Ishikawa (cell line): ENCODE measurements around the gene KCNF1.

Experiments used
- CEBPB ChIP-seq: IDR thresholded peaks from 2 replicates; pipeline ENCODE4 v1.6.1; 2012
- CREB1 ChIP-seq: IDR thresholded peaks from 2 replicates; pipeline ENCODE4 v1.6.1; 2012; ENCODE audit warnings: low read depth
- EGR1 ChIP-seq: IDR thresholded peaks from 2 replicates; pipeline ENCODE4 v1.6.1; 2012
- EP300 ChIP-seq: IDR thresholded peaks from 2 replicates; pipeline ENCODE4 v1.6.1; 2012; ENCODE audit warnings: borderline replicate concordance
- FOXM1 ChIP-seq: IDR thresholded peaks from 2 replicates; pipeline ENCODE4 v1.6.1; 2012; ENCODE audit warnings: low read depth, borderline replicate concordance
- MAX ChIP-seq: IDR thresholded peaks from 2 replicates; pipeline ENCODE4 v1.6.1; 2012
- NFIC ChIP-seq: IDR thresholded peaks from 2 replicates; pipeline ENCODE4 v1.6.1; 2012
- RAD21 ChIP-seq: IDR thresholded peaks from 2 replicates; pipeline ENCODE4 v1.6.1; 2012; ENCODE audit warnings: low read depth
- REST ChIP-seq: IDR thresholded peaks from 2 replicates; pipeline ENCODE4 v1.6.1; 2012; ENCODE audit warnings: low read depth, mild to moderate bottlenecking
- TAF1 ChIP-seq: IDR thresholded peaks from 2 replicates; pipeline ENCODE4 v1.6.1; 2012; ENCODE audit warnings: low read depth, mild to moderate bottlenecking
- TCF12 ChIP-seq: IDR thresholded peaks from 2 replicates; pipeline ENCODE4 v1.6.1; 2012; ENCODE audit warnings: low read depth
- TEAD4 ChIP-seq: IDR thresholded peaks from 2 replicates; pipeline ENCODE4 v1.6.1; 2012
- YY1 ChIP-seq: IDR thresholded peaks from 2 replicates; pipeline ENCODE4 v1.6.1; 2012; ENCODE audit warnings: low read depth
- ZBTB7A ChIP-seq: IDR thresholded peaks from 2 replicates; pipeline ENCODE4 v1.6.1; 2012; ENCODE audit warnings: low read depth
- TF ChIP-seq, protein P1 (sequence below): IDR thresholded peaks from 2 replicates; pipeline ENCODE4 v1.6.1; 2012

KCNF1 gene

DNA sequence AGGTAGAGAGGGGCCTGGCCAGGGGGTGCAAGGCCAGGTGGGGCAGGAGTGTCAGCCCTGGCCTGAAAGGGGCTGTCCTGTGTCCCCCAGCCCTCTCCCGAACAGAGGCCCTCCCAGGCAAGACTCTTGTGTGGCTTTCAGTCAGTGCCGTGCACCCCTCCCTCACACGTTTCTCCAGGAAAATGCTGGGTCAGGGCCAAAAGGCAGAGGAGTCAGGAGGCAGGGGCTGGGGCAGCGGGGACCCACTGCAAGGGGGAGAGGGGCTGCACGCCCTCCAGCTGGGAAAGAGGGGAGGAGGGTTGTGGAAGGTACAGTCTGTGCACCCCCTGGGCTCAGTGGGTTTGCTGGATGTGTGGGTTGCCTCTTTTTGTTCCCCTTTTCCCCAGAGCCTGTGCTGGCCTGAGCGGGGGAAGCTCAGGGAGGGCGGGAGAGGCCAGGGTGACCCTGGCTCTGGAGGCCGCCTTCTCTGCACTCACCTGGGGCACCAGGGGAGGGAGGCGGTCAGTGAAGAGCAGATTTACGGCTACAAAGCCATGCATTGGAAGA, 4.1 kb downstream of the KCNF1 start:
- no peak for TF ChIP-seq TEAD4
- TF ChIP-seq EP300: no peak
- TF ChIP-seq TCF12: no peak
- no peak for TF ChIP-seq MAX
- no peak for TF ChIP-seq YY1
- TF ChIP-seq CEBPB: no peak
- no peak for TF ChIP-seq NFIC
- no peak for TF ChIP-seq CREB1
- TF ChIP-seq RAD21: no peak
- no peak for TF ChIP-seq FOXM1
- no peak for TF ChIP-seq ZBTB7A
- no peak for TF ChIP-seq EGR1

- TF ChIP-seq, protein P1, sequence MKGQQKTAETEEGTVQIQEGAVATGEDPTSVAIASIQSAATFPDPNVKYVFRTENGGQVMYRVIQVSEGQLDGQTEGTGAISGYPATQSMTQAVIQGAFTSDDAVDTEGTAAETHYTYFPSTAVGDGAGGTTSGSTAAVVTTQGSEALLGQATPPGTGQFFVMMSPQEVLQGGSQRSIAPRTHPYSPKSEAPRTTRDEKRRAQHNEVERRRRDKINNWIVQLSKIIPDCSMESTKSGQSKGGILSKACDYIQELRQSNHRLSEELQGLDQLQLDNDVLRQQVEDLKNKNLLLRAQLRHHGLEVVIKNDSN: no peak
- TF ChIP-seq MAX: no peak
- no peak for TF ChIP-seq EP300
- TF ChIP-seq CREB1: no peak
- no peak for TF ChIP-seq ZBTB7A
- TF ChIP-seq FOXM1: no peak
Measured at GRCh38 chr2:10916953-10917352, 5.2 kb downstream of the KCNF1 start.

DNA sequence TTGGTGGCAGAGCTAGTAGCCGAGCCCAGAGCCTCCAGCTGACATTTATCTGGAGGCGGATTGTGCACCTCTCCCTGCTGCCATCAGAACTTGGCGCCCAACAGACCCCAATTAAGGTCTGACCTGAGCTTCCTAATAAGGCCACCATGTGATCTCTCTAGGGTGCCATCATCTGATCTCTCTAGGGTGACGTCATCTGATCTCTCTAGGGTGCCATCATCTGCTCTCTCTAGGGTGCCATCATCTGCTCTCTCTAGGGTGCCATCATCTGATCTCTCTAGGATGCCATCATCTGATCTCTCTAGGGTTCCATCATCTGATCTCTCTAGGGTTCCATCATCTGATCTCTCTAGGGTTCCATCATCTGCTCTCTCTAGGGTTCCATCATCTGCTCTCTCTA, 6.2 kb downstream of the KCNF1 start:
- no peak for TF ChIP-seq REST
- TF ChIP-seq MAX: no peak
- TF ChIP-seq CREB1: no peak
- TF ChIP-seq TAF1: no peak
- no peak for TF ChIP-seq EP300
- TF ChIP-seq EGR1: no peak
- no peak for TF ChIP-seq NFIC
- TF ChIP-seq YY1: no peak
- TF ChIP-seq ZBTB7A: no peak
- no peak for TF ChIP-seq RAD21
- no peak for TF ChIP-seq TCF12
- no peak for TF ChIP-seq TEAD4
- TF ChIP-seq CEBPB: no peak
- TF ChIP-seq, protein P1: no peak
- no peak for TF ChIP-seq FOXM1

GRCh38 chr2:10918661-10919409, 7.1 kb downstream of the KCNF1 start:
- TF ChIP-seq REST (no peak), CEBPB (no peak), YY1 (no peak), TAF1 (no peak)

- TF ChIP-seq EP300 (no peak), NFIC (no peak), RAD21 (no peak), TCF12 (no peak), MAX (no peak), EGR1 (no peak), REST (no peak), TAF1 (no peak), CREB1 (no peak), YY1 (no peak), CEBPB (no peak), TEAD4 (no peak), FOXM1 (no peak)
- TF ChIP-seq, protein P1: no peak
Measured at GRCh38 chr2:10919410-10919770, 7.7 kb downstream of the KCNF1 start.
